GM12878 (cell line): Measurements from ENCODE around the gene TOMM20.

Experiments used
- CEBPB ChIP-seq, 2 experiments: fragments of 150-350 bp in 1 of 2; IDR thresholded peaks; 2 replicates each; pipeline ENCODE4 v1.6.1; 2012 to 2014; ENCODE audit warnings: low read depth in 2 of 2, low read length in 2 of 2, borderline replicate concordance in 1 of 2, inconsistent platforms in 1 of 2
- CTCF ChIP-seq, 3 experiments: IDR thresholded peaks in 2 of 3; conservative IDR thresholded peaks in 1 of 3; 2 replicates each; pipeline ENCODE4 v1.5.1; 2011; ENCODE audit warnings: low read depth in 3 of 3, low read length in 3 of 3, mild to moderate bottlenecking in 3 of 3, control low read depth in 2 of 3, moderate library complexity in 2 of 3, inconsistent platforms in 1 of 3, mixed read lengths in 1 of 3; ENCODE audit not compliant: control insufficient read depth in 2 of 3, insufficient read depth in 1 of 3; ENCODE audit errors: extremely low read depth in 1 of 3
- GABPA ChIP-seq: IDR thresholded peaks from 2 replicates; pipeline ENCODE4 v1.6.1; 2014; ENCODE audit warnings: antibody characterized with exemption, low read depth, mild to moderate bottlenecking, inconsistent platforms
- MAX ChIP-seq: IDR thresholded peaks from 2 replicates; pipeline ENCODE4 v1.6.1; 2012; ENCODE audit warnings: low read depth, low read length, improper control_type of control experiment
- NR2C2 ChIP-seq: IDR thresholded peaks from 2 replicates; pipeline ENCODE4 v1.6.1; 2011; ENCODE audit warnings: borderline replicate concordance, low read depth; ENCODE audit not compliant: control insufficient read depth, insufficient read length
- POLR2AphosphoS5 ChIP-seq: IDR thresholded peaks from 2 replicates; pipeline ENCODE4 v1.6.1; 2011; ENCODE audit warnings: mild to moderate bottlenecking, low read length, inconsistent platforms
- PRDM15 ChIP-seq: fragments of 450-650 bp; formaldehyde crosslinking; IDR thresholded peaks from 2 replicates; pipeline ENCODE4 v1.4.0; 2020; ENCODE audit warnings: mild to moderate bottlenecking, moderate library complexity
- REST ChIP-seq: IDR thresholded peaks from 2 replicates; pipeline ENCODE4 v1.6.1; 2012; ENCODE audit warnings: mild to moderate bottlenecking, low read depth, low read length

- TF ChIP-seq CTCF (IDR thresholded peaks at IDR 0.05 in 2 of 3, conservative IDR thresholded peaks at IDR 0.05 in 1 of 3; ENCODE audit: control insufficient read depth in 2 of 3, extremely low read depth in 1 of 3, insufficient read depth in 1 of 3, low read depth in 3 of 3, low read length in 3 of 3), result no peak
- TF ChIP-seq REST, result no peak
- TF ChIP-seq CEBPB (IDR thresholded peaks at IDR 0.05; ENCODE audit: borderline replicate concordance in 1 of 2, low read depth in 2 of 2, low read length in 2 of 2), result no peak
- no peak for TF ChIP-seq POLR2AphosphoS5
- no peak for TF ChIP-seq MAX
- no peak for TF ChIP-seq PRDM15
- no peak for TF ChIP-seq GABPA
- TF ChIP-seq NR2C2, result no peak
These were observed 15.3 kb downstream of the TOMM20 start for GRCh38 chr1:235113183-235113917.
